Endothelial cell of hepatic sinusoid (primary cell): ENCODE results near the gene EMID1.

ENCODE experiments used
- in situ Hi-C: cut with HindIII; loops from 2 replicates; pipeline ENCODE4 v1.10.0; 2017; ENCODE audit warnings: low sequenced_read_pairs

EMID1 gene

GRCh38 chr22:29258407-29259252, 52.9 kb downstream of the EMID1 start:
- in situ Hi-C loops, result no loop called here

DNA sequence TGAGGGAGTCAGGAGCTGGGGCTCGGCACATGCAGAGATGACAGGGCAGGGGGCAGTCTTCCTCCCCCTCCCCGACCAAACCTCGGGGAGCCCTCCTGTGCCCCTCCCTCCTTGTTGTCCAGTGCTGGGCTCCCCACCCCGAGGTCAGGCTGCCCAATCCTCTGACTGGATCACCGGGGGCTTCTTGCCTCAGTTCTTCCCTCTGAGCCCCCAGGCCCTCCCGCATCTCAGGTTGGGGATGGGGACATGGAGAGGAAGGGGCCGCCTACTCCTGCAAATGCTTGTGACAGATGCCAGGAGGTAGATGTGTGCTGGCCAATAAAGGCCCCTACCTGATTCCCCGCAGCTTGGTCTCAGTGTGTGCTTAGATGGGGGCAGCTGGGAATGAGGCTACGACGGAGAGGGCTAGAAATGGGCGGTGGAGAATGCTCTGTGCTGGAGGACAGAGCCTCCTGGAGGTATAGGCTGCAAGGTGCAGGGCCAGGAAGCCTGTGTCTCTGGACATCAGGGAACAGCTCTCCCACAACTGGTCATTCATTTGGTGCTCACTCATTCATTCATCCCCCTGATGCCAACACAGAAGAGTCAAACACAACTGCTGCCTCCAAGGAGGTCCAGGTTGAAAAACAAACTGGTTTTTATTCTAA, 53.7 kb downstream of the EMID1 start:
- in situ Hi-C loops, result no loop called here

DNA sequence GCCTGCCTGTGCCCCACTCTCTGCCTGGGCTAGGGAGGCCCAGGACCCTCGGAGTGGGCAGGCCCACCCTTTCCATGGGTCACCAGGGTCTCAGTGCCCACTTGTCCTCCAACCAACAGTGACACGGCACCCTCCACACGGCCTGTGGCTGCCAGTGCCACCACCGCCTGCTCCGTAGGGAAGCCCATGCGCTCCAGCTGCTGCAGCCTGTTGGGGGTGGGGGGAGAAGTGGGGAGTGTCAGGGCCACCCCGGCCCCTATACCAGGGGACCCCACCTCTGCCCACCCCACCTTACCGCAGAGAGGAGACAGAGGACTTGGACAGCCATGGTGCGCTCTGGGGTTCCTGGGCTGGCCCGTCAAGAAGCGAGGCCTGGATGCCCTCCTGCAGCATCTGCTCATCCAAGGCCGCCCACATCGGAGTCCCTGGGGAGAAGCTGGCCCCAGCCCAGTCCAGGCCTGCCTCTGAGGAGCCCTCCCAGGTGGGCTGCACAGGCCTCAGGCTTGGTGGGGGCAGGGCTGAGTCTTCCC, 54.4 kb downstream of the EMID1 start:
- in situ Hi-C loops, result no loop called here

DNA sequence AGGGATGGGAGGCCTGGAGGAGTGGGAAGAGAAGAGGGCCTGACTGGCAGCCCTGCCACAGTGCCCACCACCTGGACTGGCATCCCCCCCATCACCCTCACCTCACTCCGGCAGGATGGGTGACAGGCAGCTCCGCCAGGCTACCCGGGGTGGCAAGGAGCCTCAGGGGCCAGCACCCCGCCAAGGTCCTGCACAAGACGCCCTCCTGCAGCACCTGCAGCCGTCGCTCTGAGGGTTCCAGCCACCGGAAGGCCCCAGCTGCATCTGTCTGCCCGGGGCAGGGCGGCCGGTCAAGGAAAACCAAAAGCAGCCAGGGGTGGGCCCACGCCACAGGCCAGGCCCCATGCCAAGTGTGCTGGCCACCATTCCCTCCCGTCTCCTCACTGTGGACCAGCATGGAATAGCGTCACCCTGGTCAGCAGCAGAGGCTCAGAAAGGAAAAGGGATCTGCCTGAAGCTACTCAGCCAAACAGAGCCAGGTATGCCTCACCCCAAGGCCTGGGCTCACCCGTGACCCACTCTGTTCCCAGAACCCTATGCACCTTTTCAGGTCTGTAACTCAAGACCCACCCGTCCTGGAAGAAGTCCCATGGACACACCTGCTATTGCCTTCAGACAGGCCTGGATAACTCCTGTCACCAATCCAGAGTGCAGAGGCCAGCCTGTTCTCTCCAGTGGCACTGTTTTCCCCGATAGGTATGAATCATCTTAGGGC, 55.1 kb downstream of the EMID1 start:
- in situ Hi-C loops, result no loop called here

DNA sequence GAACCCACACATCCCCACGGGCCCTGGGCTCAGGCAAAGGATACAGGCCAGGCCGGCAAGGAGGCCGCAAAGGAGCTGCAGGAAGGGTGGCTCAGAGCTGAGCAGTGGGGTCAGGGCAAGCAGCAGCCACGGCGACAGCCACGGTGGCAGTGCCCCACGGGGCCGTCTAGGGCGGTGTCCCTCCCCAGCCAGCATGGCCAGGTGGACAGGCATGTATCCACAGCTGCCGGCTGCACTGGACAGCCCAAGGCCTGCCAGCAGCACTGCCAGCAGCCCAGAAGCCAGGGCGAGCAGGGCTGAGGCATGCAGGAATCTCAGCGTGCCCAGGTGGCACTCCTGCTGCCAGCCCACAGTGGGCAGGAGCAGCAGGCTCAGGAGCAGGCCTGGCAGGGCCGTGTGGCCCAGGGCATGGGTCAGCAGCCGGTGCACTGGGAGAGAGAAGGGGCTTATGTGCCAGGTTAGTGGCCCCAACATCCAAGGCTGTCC, 58.1 kb downstream of the EMID1 start:
- in situ Hi-C loops, result no loop called here

DNA sequence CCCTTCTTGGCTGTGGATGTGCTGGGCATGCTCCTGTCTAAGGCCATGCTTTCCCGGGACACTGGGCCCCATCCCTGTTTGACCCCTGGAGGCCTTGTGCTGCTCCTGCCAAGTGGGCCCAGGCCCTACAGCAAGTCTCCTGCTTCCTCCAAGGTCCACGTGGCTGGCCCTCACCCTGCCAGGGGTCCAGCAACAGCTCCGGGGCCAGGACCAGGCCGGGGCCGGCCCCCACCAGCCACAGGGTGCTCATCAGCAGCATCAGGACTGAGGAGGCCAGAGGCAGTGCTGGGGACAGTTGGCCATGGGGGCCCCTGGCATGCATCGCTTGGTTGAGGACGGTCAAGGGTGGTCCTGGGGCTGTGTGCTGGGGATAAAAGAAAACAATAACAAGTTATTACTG, 59.6 kb downstream of the EMID1 start:
- in situ Hi-C loops, result no loop called here

DNA sequence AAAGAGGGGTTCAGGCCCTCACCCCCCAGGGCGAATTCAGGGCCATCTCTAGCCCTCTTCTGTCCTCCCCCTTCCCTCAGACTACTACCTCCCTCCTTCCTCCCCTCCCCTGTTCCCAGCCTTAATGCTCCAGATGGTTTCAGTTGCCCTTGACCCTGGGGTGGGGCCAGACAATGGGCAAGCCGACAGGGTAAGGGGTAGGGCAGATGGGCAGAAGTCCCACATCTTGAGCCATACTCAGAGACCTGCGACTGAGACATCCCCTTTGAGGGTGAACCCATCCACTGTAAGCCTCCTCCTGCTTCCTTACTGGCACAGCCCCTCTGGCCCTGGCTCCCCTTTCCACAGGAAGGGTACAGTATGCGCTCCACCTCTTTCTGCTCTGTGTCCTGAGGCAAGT, 60.2 kb downstream of the EMID1 start:
- in situ Hi-C loops, result no loop called here

GRCh38 chr22:29266564-29267461, 61.1 kb downstream of the EMID1 start:
- in situ Hi-C loops, result no loop called here

DNA sequence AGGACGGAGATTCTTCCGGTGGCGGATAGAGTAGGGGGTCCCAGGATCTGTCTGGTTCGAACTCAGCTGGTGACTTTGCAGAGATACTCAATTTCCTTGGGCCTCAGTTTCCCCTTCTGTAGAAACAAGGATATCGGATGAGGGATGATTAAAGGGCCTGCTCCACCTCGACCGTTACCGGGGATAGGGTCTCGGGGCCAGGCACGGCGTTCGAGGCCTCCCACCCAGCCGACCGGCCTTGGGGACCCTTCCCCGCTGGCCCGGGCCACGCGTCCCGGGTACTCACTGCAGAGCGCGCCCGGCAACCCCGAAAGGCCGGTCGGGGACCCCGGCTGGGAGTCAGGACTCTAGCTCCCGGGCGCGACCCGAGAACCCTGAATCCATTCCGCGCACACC, 61.8 kb downstream of the EMID1 start:
- in situ Hi-C loops, result no loop called here

DNA sequence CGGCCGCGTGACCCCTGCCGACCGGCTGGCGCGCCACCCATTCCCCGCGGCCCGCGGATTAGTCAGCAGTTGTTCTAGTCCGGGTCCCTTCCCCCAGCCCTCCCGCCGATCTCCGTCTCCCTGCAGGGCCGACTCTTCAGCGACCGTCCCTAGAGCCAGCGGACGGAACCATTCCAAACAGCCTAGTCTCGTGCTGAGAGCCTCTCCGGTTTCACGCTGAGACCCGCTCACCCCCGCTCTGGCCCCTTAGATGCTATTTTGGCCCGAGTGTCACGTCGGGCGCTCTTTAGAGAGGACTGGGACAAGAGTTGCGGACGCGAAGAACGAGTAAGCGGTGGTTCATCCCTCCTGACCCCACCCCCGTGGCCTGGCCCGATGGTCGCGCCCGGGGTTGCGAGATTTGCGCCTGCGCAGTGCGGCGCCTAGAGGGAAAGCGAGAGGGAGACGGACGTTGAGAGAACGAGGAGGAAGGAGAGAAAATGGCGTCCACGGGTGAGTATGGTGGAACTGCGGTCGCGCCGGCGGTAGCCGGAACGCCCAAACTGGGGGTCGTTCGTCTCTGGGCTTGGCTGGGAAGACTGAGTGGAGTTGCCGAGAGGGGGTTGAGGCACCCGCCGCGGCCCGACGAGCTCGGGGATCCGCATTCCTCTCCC, 62.3 kb downstream of the EMID1 start, which contains the start of the genes EWSR1 and RHBDD3:
TSS of gene EWSR1 (plus strand) at position 411 of the 653 bp plus-strand sequence. CDS start at position 480, 69 bp downstream.
TSS of gene RHBDD3 (minus strand) at position 124 of the 653 bp plus-strand sequence. CDS start 2,355 bp downstream, outside the sequence.
- in situ Hi-C loops, result no loop called here

GRCh38 chr22:29268511-29269229, 63.0 kb downstream of the EMID1 start:
- in situ Hi-C loops, result no loop called here

DNA sequence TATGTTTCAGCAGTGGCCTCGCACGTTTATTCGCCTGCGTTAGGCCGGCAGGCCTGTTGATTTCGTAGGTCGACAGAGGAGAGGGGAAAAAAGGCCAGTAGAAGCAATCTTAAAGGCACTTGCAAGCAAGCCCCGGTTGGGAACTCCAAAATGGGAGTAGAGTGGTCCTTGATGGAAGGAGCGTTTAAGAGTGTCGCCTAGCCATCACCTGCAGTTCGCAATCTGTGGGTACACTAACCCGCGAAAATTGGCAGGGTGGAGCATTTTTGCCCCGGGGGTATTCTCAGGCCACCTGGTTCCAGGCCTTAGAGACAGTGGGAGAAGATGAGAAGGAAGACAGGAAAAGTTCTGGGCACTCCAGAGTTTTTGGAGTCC, 63.5 kb downstream of the EMID1 start:
- in situ Hi-C loops, result no loop called here

DNA sequence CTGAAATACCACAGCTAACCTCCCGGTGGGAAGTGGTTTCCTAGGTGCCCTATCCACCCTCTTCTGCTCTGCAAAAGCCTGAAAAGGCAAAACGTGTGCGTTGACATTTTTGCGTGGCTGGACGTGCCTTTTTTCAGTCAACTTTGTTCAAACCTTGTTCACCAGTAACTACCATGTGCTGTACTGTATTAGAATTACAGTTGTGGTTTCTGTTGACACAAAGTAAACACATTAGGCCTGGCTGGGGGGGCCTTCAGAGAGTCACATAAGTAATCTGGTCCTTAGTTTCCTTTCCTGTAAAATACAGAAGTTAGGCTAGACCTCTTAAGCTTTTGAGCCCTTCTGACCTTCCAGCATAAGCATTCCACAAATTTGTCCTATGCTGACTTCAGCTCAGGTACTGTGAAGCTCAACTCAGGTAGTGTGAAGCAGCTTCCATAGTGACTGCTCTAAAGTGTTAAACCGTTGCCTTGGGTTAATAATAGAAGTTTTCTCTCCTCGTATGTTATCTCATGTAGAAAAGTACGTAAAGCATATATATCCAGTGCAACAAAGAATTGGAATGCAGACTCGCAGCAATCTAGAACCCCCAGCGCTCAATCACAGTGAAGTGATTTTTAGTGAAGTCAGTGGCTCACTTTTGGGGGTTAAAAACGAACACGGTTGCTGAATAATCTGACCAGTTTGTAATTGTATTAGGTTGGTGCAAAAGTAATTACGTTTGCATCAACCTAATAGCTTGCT, 64.2 kb downstream of the EMID1 start:
- in situ Hi-C loops, result no loop called here

GRCh38 chr22:29270475-29271271, 65.0 kb downstream of the EMID1 start:
- in situ Hi-C loops, result no loop called here

GRCh38 chr22:29272624-29273023, 66.9 kb downstream of the EMID1 start:
- in situ Hi-C loops, result no loop called here

GRCh38 chr22:29275167-29275566, 69.5 kb downstream of the EMID1 start:
- in situ Hi-C loops, result loop anchor here (5.0 kb wide), 1 partner anchor 72 kb away; no protein-coding TSS in a partner anchor

GRCh38 chr22:29275819-29276565, 70.3 kb downstream of the EMID1 start:
- in situ Hi-C loops, result loop anchor here (5.0 kb wide), 1 partner anchor 71 kb away; no protein-coding TSS in a partner anchor
